HCT116 (cell line): ENCODE data around the gene STAC2.

ENCODE experiments used
- CTCF ChIP-seq, 3 experiments: fragments of 200-600 bp in 1 of 3; sonication (generic) in 1 of 3; IDR thresholded peaks in 2 of 3; conservative IDR thresholded peaks in 1 of 3; 2 replicates each; pipeline ENCODE4 v1.5.1; 2012 to 2017; ENCODE audit warnings: low read depth in 2 of 3, low read length in 2 of 3, antibody characterized with exemption in 1 of 3, borderline replicate concordance in 1 of 3, control low read depth in 1 of 3, mild to moderate bottlenecking in 1 of 3, mixed read lengths in 1 of 3, mixed run types in 1 of 3, moderate library complexity in 1 of 3; ENCODE audit not compliant: insufficient read depth in 1 of 3
- POLR2AphosphoS5 ChIP-seq: IDR thresholded peaks from 2 replicates; pipeline ENCODE4 v1.6.1; 2011; ENCODE audit warnings: mild to moderate bottlenecking, low read depth, low read length, moderate library complexity
- YY1 ChIP-seq: IDR thresholded peaks from 2 replicates; pipeline ENCODE4 v1.6.1; 2011; ENCODE audit warnings: low read length, low read depth, moderate library complexity, mild to moderate bottlenecking; ENCODE audit not compliant: insufficient replicate concordance; ENCODE audit errors: extremely low read depth

- no peak for TF ChIP-seq YY1
- TF ChIP-seq POLR2AphosphoS5: no peak
- no peak for TF ChIP-seq CTCF (IDR thresholded peaks at IDR 0.05 in 2 of 3, conservative IDR thresholded peaks at IDR 0.05 in 1 of 3; ENCODE audit: borderline replicate concordance in 1 of 3, insufficient read depth in 1 of 3, low read depth in 2 of 3, low read length in 2 of 3)
These were observed 6.8 kb downstream of the STAC2 start for GRCh38 chr17:39218906-39219305.
